GM12874 (cell line): ENCODE measurements around the gene UGGT1.

ENCODE experiments used
- TF ChIP-seq, protein P1 (sequence below): IDR thresholded peaks from 2 replicates; pipeline ENCODE4 v1.5.1; 2011; ENCODE audit warnings: low read depth, mild to moderate bottlenecking, control low read depth, low read length, moderate library complexity; ENCODE audit not compliant: insufficient read depth

The UGGT1 gene

DNA sequence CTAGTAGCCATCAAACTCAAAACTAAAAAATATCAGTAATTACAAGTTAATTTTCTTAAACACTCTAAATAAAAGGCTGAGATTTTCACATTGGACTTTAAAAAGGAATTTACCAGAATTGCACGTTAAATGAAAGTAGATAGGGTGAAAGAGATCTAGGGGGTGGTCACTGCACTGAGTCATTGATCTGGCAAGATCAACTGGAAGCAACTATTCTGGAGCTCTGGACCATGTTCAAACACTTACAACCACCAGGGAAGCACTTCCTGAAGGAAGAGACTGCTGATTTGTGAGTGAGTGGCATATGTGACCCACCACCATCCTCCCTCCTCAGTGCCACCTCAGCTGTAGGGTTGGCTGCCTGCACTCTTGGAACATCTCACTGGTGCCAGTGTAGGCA, 111.8 kb downstream of the UGGT1 start:
- TF ChIP-seq, protein P1, sequence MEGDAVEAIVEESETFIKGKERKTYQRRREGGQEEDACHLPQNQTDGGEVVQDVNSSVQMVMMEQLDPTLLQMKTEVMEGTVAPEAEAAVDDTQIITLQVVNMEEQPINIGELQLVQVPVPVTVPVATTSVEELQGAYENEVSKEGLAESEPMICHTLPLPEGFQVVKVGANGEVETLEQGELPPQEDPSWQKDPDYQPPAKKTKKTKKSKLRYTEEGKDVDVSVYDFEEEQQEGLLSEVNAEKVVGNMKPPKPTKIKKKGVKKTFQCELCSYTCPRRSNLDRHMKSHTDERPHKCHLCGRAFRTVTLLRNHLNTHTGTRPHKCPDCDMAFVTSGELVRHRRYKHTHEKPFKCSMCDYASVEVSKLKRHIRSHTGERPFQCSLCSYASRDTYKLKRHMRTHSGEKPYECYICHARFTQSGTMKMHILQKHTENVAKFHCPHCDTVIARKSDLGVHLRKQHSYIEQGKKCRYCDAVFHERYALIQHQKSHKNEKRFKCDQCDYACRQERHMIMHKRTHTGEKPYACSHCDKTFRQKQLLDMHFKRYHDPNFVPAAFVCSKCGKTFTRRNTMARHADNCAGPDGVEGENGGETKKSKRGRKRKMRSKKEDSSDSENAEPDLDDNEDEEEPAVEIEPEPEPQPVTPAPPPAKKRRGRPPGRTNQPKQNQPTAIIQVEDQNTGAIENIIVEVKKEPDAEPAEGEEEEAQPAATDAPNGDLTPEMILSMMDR: no peak

DNA sequence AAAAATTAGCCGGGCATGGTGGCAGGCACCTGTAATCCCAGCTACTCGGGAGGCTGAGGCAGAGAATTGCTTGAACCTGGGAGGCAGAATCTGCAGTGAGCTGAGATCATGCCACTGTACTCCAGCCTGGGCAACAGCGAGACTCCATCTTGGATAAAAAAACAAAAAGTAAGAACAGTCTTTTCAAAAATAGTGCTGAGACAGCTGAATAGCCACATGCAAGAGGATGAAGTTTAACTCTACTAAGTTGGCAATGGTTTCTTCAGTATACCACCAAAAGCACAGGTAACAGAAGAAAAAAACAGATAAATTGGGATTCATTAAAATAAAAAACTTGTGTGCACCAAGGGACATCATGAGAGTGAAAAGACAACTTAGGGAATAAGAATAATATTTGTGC, 115.2 kb downstream of the UGGT1 start:
- TF ChIP-seq, protein P1: no peak

DNA sequence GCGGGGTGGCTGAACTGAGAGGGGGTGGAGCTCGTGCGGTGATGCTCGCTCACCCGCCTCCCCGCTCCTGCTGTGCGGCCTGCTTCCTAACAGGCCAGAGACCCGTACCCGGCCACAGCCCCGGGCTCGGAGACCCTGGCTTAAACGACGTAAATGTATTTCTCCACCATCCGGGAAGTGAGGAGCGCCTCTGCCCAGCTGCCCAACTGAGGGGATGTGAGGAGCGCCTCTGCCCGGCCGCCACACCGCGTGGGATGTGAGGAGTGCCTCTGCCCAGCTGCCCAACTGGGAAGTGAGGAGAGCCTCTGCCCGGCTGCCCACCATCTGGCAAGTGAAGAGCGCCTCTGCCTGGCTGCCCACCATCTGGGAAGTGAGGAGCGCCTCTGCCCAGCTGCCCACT, 117.0 kb downstream of the UGGT1 start:
- TF ChIP-seq, protein P1: no peak

DNA sequence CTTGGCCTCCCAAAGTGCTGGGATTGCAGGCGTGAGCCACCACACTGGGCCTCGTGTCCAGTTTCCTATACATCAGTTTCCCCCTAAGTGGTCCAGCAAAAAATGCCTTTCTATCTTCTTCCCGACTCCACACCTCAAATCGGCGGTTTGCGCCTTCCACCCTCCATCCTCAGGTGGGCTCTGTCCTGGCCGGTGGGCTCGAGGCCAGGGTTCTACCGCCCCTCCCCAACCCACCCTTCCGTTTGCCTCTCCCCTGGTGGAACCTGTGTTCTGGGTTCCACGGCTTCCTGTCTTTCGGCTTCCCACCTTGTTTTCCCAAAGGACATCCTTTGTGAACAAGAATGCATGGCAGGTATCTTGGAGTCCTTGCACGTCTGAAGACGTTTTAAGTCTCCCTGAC, 123.3 kb downstream of the UGGT1 start:
- TF ChIP-seq, protein P1: no peak

DNA sequence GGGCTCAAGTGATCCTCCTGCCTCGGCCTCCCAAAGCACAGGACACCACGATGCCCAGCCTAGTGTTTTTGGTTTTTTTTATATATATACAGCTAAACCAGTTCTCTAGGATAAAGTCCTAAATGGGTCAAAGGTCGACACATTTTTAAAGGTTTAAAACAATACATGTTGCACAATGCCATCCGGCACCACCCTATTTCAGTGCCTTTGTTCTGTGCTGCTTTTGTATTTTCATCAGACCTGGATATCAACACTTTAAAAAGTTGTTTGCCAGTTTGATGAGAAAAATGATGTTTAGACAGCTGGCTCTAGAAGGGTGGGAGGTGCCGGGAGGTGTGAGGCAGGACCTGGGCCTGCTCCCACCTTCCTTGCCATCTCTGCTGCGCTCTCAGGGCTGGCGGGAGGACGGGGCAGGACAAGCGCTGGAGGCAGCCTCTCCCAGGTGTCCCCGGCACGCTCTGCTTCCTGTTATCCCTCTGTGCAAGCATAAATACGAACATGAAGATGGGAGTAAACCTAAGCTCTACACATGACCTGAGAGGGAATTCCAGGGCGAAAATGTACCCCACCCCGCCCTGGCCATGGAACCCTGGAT, 124.0 kb downstream of the UGGT1 start:
- TF ChIP-seq, protein P1: no peak

GRCh38 chr2:128215897-128216642, 125.1 kb downstream of the UGGT1 start:
- TF ChIP-seq, protein P1: no peak

DNA sequence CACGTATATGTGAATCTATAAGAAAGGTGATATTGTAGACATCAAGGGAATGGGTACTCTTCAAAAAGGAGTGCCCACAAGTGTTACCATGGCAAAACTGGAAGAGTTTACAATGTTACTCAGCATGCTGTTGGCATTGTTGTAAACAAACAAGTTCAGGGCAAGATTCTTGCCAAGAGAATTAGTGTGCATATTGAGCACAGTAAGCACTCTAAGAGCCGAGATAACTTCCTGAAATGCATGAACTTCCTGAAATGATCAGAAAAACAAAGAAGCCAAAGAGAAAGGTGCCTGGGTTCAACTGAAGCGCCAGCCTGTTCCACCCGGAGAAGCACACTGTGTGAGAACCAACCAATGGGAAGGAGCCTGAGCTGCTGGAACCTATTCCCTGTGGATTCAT, 126.7 kb downstream of the UGGT1 start:
- TF ChIP-seq, protein P1: no peak
